Measurements from ENCODE around the gene PYCARD. TPM values are rescaled to one million over a fixed set of nuclear protein-coding genes. Genes with fewer than 3 reads are reported as not detected.

PYCARD gene
- total and polyA plus RNA-seq, 10 of the 15 experiments (the other 5 are each of a cell fraction or from before 2014, with no cell fraction given) = 5.1 to 106 (median 45.9) TPM

DNA sequence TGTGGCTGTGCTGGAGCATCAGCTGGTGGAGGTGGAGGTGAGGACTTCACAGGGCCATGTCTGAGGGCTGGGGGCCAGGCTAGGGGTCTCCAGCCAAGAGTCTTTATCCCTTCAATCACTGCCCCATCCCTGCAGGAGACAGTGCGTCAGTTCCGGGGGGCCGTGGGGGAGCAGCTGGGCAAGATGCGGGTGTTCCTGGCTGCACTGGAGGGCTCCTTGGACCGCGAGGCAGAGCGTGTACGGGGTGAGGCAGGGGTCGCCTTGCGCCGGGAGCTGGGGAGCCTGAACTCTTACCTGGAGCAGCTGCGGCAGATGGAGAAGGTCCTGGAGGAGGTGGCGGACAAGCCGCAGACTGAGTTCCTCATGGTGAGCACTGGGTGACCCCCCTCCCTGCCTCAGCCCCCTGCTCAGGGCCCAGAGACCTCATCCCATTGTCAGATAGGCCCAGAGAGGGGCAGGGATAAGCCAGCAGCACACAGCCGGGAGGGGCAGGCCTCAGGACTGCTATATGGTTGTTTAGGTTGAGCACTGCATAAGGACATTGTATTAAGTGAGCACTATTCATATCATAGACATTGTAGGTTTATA lies 16.7 kb upstream of the PYCARD start (continued):
- TF ChIP-seq EED (IDR thresholded peaks at IDR 0.05; ENCODE audit: low read depth) = no peak

DNA sequence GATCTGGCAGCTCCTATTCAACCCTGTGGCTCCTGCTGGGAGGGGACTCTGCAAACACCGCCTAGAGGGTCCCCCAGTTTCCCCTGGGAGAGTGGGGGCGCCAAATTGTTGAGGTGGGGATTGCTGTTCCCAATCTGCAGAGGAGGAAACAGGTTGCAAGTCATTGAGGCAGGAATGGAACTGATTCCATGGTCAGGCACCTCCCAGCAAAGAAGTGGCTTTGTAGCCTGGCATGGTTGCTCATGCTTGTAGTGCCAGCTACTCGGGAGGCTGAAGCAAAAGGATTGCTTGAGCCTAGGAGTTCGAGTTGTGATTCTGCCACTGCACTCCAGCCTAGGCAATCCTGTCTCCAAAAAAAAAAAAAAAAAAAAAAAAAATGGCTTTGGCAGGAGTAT lies 14.6 kb upstream of the PYCARD start:
- no peak for ATAC-seq
- Histone ChIP-seq H2AFZ (ENCODE audit: control insufficient read depth, low read depth, low read length) (no peak overlapping the region), H3K79me2 (ENCODE audit: control insufficient read depth, insufficient read depth, low read length) (no peaks in the 10 kb centered on the region), H3K4me3 (no peak overlapping the region), H3K27me3 (replicated peaks in 1 of 2; ENCODE audit: control insufficient read depth in 2 of 2, insufficient read depth in 2 of 2, low read length in 1 of 2) (peaks cover 14 to 18% of the 10 kb centered on the region in 2 experiments), H3K9ac (ENCODE audit: control insufficient read depth, insufficient read depth, low read length) (no peak overlapping the region), H3K9me3 (replicated peaks; ENCODE audit: control insufficient read depth, insufficient read depth, low read length) (no peaks in the 10 kb centered on the region), H3K4me1 (ENCODE audit: control insufficient read depth, insufficient read depth, low read length) (peaks cover 14% of the 10 kb centered on the region), H3K27ac (ENCODE audit: control insufficient read depth, insufficient read depth) (no peak overlapping the region), H3K36me3 (ENCODE audit: control insufficient read depth in 2 of 2, insufficient read depth in 2 of 2, low read length in 1 of 2) (no peaks in the 10 kb centered on the region), H4K20me1 (ENCODE audit: control insufficient read depth, insufficient read depth) (no peaks in the 10 kb centered on the region), H3K4me2 (ENCODE audit: control insufficient read depth, insufficient read depth) (0 out of 2 replicates have a peak overlapping the region, but pooled peaks have one; percentile 44)
- no peak for FAIRE-seq
- intact Hi-C loops (cut with micrococcal nuclease; ENCODE audit: unreplicated experiment) (no loop called here), in situ Hi-C loops (cut with MboI) (no loop called here)
- SMC1A ChIA-PET (ENCODE audit: uncharacterized antibody, unreplicated experiment) = interaction anchor here (1.2 to 1.3 kb wide), 3 partner anchors 13 to 165 kb away, joined by 3 to 4 read pairs (median 3); no protein-coding TSS in a partner anchor
- 0% methylated on average over 4 of the region's 4 CpGs for WGBS (ENCODE audit: insufficient coverage, insufficient replicate concordance, low lambda C conversion rate, missing lambda C conversion rate)
- DNase-seq (ENCODE audit: low read depth, low spot score) = no peak
- no TSS peak for BruUV-seq (replicated peaks)
- POLR2A ChIA-PET = no interaction called here
- RAD21 ChIA-PET (ENCODE audit: unreplicated experiment) = interaction anchor here (1.4 kb wide), 1 partner anchor 165 kb away, joined by 4 read pairs; no protein-coding TSS in a partner anchor
- CTCF ChIA-PET = interaction anchor here (0.7 to 0.8 kb wide), 2 partner anchors 37 to 73 kb away, joined by 3 to 4 read pairs; partner anchors contain the start of gene FUS
- TF ChIP-seq MYB (IDR thresholded peaks at IDR 0.05; ENCODE audit: borderline replicate concordance, low read depth, low read length) (no peak), MEF2A (IDR thresholded peaks at IDR 0.05; ENCODE audit: insufficient read depth, low read depth, low read length) (no peak), POLR2AphosphoS2 (IDR thresholded peaks at IDR 0.05; ENCODE audit: low read depth, low read length) (no peak), RUNX3 (IDR thresholded peaks at IDR 0.05; ENCODE audit: low read length) (no peak), MTA2 (IDR thresholded peaks at IDR 0.05; ENCODE audit: low read depth) (no peak), IKZF1 (conservative IDR thresholded peaks at IDR 0.05) (no peak), STAT1 (conservative IDR thresholded peaks at IDR 0.05) (no peak), JUNB (IDR thresholded peaks at IDR 0.05) (no peak)
- TF ChIP-seq, protein P1, sequence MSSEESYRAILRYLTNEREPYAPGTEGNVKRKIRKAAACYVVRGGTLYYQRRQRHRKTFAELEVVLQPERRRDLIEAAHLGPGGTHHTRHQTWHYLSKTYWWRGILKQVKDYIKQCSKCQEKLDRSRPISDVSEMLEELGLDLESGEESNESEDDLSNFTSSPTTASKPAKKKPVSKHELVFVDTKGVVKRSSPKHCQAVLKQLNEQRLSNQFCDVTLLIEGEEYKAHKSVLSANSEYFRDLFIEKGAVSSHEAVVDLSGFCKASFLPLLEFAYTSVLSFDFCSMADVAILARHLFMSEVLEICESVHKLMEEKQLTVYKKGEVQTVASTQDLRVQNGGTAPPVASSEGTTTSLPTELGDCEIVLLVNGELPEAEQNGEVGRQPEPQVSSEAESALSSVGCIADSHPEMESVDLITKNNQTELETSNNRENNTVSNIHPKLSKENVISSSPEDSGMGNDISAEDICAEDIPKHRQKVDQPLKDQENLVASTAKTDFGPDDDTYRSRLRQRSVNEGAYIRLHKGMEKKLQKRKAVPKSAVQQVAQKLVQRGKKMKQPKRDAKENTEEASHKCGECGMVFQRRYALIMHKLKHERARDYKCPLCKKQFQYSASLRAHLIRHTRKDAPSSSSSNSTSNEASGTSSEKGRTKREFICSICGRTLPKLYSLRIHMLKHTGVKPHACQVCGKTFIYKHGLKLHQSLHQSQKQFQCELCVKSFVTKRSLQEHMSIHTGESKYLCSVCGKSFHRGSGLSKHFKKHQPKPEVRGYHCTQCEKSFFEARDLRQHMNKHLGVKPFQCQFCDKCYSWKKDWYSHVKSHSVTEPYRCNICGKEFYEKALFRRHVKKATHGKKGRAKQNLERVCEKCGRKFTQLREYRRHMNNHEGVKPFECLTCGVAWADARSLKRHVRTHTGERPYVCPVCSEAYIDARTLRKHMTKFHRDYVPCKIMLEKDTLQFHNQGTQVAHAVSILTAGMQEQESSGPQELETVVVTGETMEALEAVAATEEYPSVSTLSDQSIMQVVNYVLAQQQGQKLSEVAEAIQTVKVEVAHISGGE (CRISPR knock-in tag; IDR thresholded peaks at IDR 0.05) = no peak
- TF ChIP-seq, protein P2, sequence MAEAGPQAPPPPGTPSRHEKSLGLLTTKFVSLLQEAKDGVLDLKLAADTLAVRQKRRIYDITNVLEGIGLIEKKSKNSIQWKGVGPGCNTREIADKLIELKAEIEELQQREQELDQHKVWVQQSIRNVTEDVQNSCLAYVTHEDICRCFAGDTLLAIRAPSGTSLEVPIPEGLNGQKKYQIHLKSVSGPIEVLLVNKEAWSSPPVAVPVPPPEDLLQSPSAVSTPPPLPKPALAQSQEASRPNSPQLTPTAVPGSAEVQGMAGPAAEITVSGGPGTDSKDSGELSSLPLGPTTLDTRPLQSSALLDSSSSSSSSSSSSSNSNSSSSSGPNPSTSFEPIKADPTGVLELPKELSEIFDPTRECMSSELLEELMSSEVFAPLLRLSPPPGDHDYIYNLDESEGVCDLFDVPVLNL (IDR thresholded peaks at IDR 0.05; ENCODE audit: low read depth, low read length) = no peak
- TF ChIP-seq, protein P3, sequence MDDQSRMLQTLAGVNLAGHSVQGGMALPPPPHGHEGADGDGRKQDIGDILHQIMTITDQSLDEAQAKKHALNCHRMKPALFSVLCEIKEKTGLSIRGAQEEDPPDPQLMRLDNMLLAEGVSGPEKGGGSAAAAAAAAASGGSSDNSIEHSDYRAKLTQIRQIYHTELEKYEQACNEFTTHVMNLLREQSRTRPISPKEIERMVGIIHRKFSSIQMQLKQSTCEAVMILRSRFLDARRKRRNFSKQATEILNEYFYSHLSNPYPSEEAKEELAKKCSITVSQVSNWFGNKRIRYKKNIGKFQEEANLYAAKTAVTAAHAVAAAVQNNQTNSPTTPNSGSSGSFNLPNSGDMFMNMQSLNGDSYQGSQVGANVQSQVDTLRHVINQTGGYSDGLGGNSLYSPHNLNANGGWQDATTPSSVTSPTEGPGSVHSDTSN (IDR thresholded peaks at IDR 0.05; ENCODE audit: insufficient replicate concordance, low read depth, low read length) = no peak
